IMR-90 (cell line): ENCODE data around the gene ZFR. TPM values are rescaled to one million over a fixed set of nuclear protein-coding genes. Genes with fewer than 3 reads are reported as not detected.

Experiments
- ATAC-seq: fragments of 200-7000 bp; cut with Tn5 transposase; 2 replicates; pipeline ENCODE4 v1.9.1; 2020; ENCODE audit warnings: low read depth, mild to moderate bottlenecking, moderate library complexity
- BruUV-seq: library from RNA; stranded (reverse); fragments of 400-500 nt; replicated peaks from 2 replicates; lab custom pipeline; 2021; lab: Mats Ljungman, UMichigan
- CTCF ChIA-PET: fragments of 300-600 bp; formaldehyde crosslinking; extraction: SDS; loops from one replicate; lab custom pipeline; 2021; ENCODE audit warnings: antibody characterized with exemption; lab: Yijun Ruan, JAX
- POLR2A ChIA-PET: fragments of 300-600 bp; sonication (Branson Sonifier 250); formaldehyde crosslinking; loops from one replicate; lab custom pipeline; 2022; ENCODE audit warnings: antibody characterized with exemption; ENCODE audit not compliant: unreplicated experiment; lab: Charles Lee
- DNase-seq: peaks from one replicate; pipeline ENCODE4 v3.0.0; 2013
- H2AFZ ChIP-seq: replicated peaks from 2 replicates; pipeline ENCODE3; 2013; ENCODE audit warnings: low read length, mild to moderate bottlenecking; ENCODE audit not compliant: poor library complexity
- H2AK5ac ChIP-seq: 2 replicates; pipeline ENCODE4 v1.6.1; 2013; ENCODE audit warnings: low read depth, low read length, inconsistent platforms
- H2AK9ac ChIP-seq: replicated peaks from 2 replicates; pipeline ENCODE3; 2013; ENCODE audit warnings: mild to moderate bottlenecking, low read depth, low read length, moderate library complexity; ENCODE audit not compliant: poor library complexity
- H2BK120ac ChIP-seq: 2 replicates; pipeline ENCODE4 v1.6.1; 2013; ENCODE audit warnings: low read depth, low read length, inconsistent platforms
- H2BK15ac ChIP-seq: 3 replicates; pipeline ENCODE4 v1.6.1; 2013; ENCODE audit warnings: low read depth, low read length, inconsistent platforms
- H2BK20ac ChIP-seq: 2 replicates; pipeline ENCODE4 v1.6.1; 2013; ENCODE audit warnings: low read depth, mild to moderate bottlenecking, inconsistent platforms, low read length, moderate library complexity
- H2BK5ac ChIP-seq: 2 replicates; pipeline ENCODE4 v1.6.1; 2013; ENCODE audit warnings: mild to moderate bottlenecking, low read depth, low read length, inconsistent platforms; ENCODE audit not compliant: poor library complexity, severe bottlenecking
- H3K14ac ChIP-seq: replicated peaks from 2 replicates; pipeline ENCODE4 v1.6.1; 2013; ENCODE audit warnings: low read depth, low read length, inconsistent platforms
- H3K18ac ChIP-seq: 2 replicates; pipeline ENCODE4 v1.6.1; 2013; ENCODE audit warnings: low read depth, low read length, control low read depth
- H3K23ac ChIP-seq: 2 replicates; pipeline ENCODE4 v1.6.1; 2013; ENCODE audit warnings: low read depth, low read length, inconsistent platforms
- H3K27ac ChIP-seq: 2 replicates; pipeline ENCODE4 v1.5.1; 2013; ENCODE audit warnings: mild to moderate bottlenecking, control low read depth, low read length; ENCODE audit not compliant: insufficient read depth
- H3K27me3 ChIP-seq: 2 replicates; pipeline ENCODE4 v1.6.1; 2013; ENCODE audit warnings: low read length; ENCODE audit not compliant: control insufficient read depth, insufficient read depth
- H3K36me3 ChIP-seq: 2 replicates; pipeline ENCODE4 v1.6.1; 2013; ENCODE audit warnings: low read length, mixed read lengths; ENCODE audit not compliant: control insufficient read depth, insufficient read depth
- H3K4ac ChIP-seq: 2 replicates; pipeline ENCODE4 v1.6.1; 2013; ENCODE audit warnings: low read depth, low read length, inconsistent platforms
- H3K4me1 ChIP-seq: 2 replicates; pipeline ENCODE4 v1.6.1; 2013; ENCODE audit warnings: low read length, mixed read lengths; ENCODE audit not compliant: control insufficient read depth, insufficient read depth
- H3K4me2 ChIP-seq: 2 replicates; pipeline ENCODE4 v1.6.1; 2013; ENCODE audit warnings: low read depth, mild to moderate bottlenecking, control low read depth, low read length, moderate library complexity
- H3K4me3 ChIP-seq: 2 replicates; pipeline ENCODE4 v1.5.1; 2013; ENCODE audit warnings: low read depth, mild to moderate bottlenecking, control low read depth, low read length, moderate library complexity; ENCODE audit not compliant: insufficient read depth
- H3K56ac ChIP-seq: 2 replicates; pipeline ENCODE4 v1.6.1; 2013; ENCODE audit warnings: low read length, inconsistent platforms; ENCODE audit not compliant: insufficient read depth; ENCODE audit errors: extremely low read depth
- H3K79me1 ChIP-seq, 2 experiments: 2 replicates each; pipeline ENCODE4 v1.6.1; 2013; ENCODE audit warnings: low read length in 2 of 2, inconsistent platforms in 1 of 2, low read depth in 1 of 2
- H3K9ac ChIP-seq: 2 replicates; pipeline ENCODE4 v1.6.1; 2013; ENCODE audit warnings: low read depth, low read length, control low read depth
- H3K9me1 ChIP-seq: 2 replicates; pipeline ENCODE4 v1.6.1; 2013; ENCODE audit warnings: low read length, inconsistent platforms; ENCODE audit not compliant: insufficient read depth
- H3K9me3 ChIP-seq: 2 replicates; pipeline ENCODE4 v1.6.1; 2013; ENCODE audit warnings: low read length; ENCODE audit not compliant: control insufficient read depth, insufficient read depth
- H4K20me1 ChIP-seq: 2 replicates; pipeline ENCODE4 v1.6.1; 2013; ENCODE audit warnings: low read length, inconsistent platforms; ENCODE audit not compliant: insufficient read depth
- H4K5ac ChIP-seq: 2 replicates; pipeline ENCODE4 v1.6.1; 2013; ENCODE audit warnings: mild to moderate bottlenecking, low read depth, low read length, control low read depth
- H4K8ac ChIP-seq, 2 experiments: 2 replicates each; pipeline ENCODE4 v1.6.1; 2013; ENCODE audit warnings: low read depth in 2 of 2, low read length in 2 of 2, control low read depth in 1 of 2, inconsistent platforms in 1 of 2
- H4K91ac ChIP-seq: 2 replicates; pipeline ENCODE4 v1.6.1; 2013; ENCODE audit warnings: low read depth, low read length, inconsistent platforms; ENCODE audit not compliant: insufficient read depth
- CHD1 ChIP-seq: IDR thresholded peaks from 2 replicates; pipeline ENCODE4 v1.6.1; 2012; ENCODE audit warnings: low read depth, low read length, improper control_type of control experiment
- MAZ ChIP-seq: IDR thresholded peaks from 2 replicates; pipeline ENCODE4 v1.6.1; 2012; ENCODE audit warnings: low read depth, mild to moderate bottlenecking, low read length, improper control_type of control experiment, moderate library complexity, borderline replicate concordance
- RAD21 ChIP-seq: IDR thresholded peaks from 2 replicates; pipeline ENCODE4 v1.6.1; 2012; ENCODE audit warnings: low read length, improper control_type of control experiment
- WGBS, 2 experiments: methylation state at CpG; one replicate each; pipeline versions ENCODE4 v1.1.5 to v1.1.7; 2013; ENCODE audit warnings: missing lambda C conversion rate in 2 of 2; ENCODE audit not compliant: insufficient read length in 1 of 2; ENCODE audit errors: extremely low coverage in 2 of 2; 5-methylcytosine and 5-hydroxymethylcytosine counted together
- dilution Hi-C: fragments of 300-500 bp; cut with HindIII; formaldehyde crosslinking; loops from one replicate; pipeline ENCODE4 v1.14.3; 2018; ENCODE audit warnings: low sequenced_read_pairs; ENCODE audit not compliant: unreplicated experiment
- in situ Hi-C: fragments of 300-500 bp; cut with MboI; formaldehyde crosslinking; loops from 3 replicates; pipeline ENCODE4 v1.14.3; 2019; ENCODE audit warnings: low sequenced_read_pairs, inconsistent platforms, mixed read lengths
- intact Hi-C: fragments of 100-400 bp; cut with micrococcal nuclease; formaldehyde crosslinking; loops from 2 replicates; pipeline ENCODE4 v1.10.0; 2022
- polyA plus RNA-seq, 3 experiments: library from polyadenylated mRNA; depleted of rRNA; stranded (reverse); fragments of >200 nt; gene quantifications; 2 replicates each; pipeline ENCODE4 v1.2.3, GENCODE V29; 2012; ENCODE audit warnings: low replicate concordance in 1 of 3
- total RNA-seq: library from RNA; depleted of rRNA; stranded (reverse); fragments of >200 nt; gene quantifications from 2 replicates; pipeline ENCODE4 v1.2.3, GENCODE V29; 2012
- TF ChIP-seq, protein P1 (sequence below): fragments of 150-350 bp; IDR thresholded peaks from 2 replicates; pipeline ENCODE4 v1.6.1; 2016; ENCODE audit warnings: low read depth, mild to moderate bottlenecking, low read length, moderate library complexity, borderline replicate concordance

The ZFR gene
- total and polyA plus RNA-seq, 2 of the 4 experiments (the other 2 are of a cell fraction) = 30.4 to 81.4 TPM

DNA sequence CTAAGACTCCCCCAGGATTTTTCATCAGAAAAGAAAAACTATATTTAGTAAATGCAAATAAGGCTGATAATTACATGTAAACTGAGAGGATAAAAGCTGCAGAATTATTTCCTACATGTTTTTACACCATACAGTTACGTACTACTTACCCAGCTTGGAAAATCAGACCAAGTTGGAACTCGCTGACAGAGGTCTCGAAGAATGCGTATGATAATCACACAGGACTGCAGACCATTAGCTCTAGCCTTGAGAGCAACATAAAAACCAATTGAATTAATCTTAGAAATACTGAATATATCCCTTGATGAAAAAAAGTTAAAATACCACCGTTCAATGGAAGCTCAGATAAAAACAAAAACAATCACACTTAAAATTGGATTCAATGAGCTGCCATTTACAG is 65.6 kb downstream of the ZFR start:
- ATAC-seq (no peak), DNase-seq (peak; percentile 16)
- no peak overlapping the region for H2BK120ac ChIP-seq
- no TSS peak for BruUV-seq
- no peaks in the 10 kb centered on the region; the same call in 1 of the 2 replicates for H4K20me1 ChIP-seq
- no peak overlapping the region for H2AK9ac ChIP-seq
- H2BK5ac ChIP-seq = peak overlapping the region; percentile 18
- H3K18ac ChIP-seq = no peak overlapping the region
- H3K79me1 ChIP-seq = peaks cover 15% of the 10 kb centered on the region in 2 experiments
- in situ Hi-C loops (no loop called here), intact Hi-C loops (no loop called here), dilution Hi-C loops (no loop called here)
- POLR2A ChIA-PET = no interaction called here
- H2BK15ac ChIP-seq = no peak overlapping the region
- CTCF ChIA-PET = interaction anchor here (0.8 to 1.3 kb wide), 2 partner anchors 13 to 32 kb away, joined by 3 to 9 read pairs; no protein-coding TSS in a partner anchor
- H4K5ac ChIP-seq = no peak overlapping the region
- H3K27me3 ChIP-seq = no peaks in the 10 kb centered on the region
- H3K14ac ChIP-seq = no peak overlapping the region
- H3K56ac ChIP-seq = no peak overlapping the region
- H3K4me3 ChIP-seq = no peak overlapping the region
- H3K36me3 ChIP-seq = peaks cover 33% of the 10 kb centered on the region
- H2BK20ac ChIP-seq = no peak overlapping the region
- H3K4me1 ChIP-seq = no peaks in the 10 kb centered on the region
- H3K9me3 ChIP-seq = no peaks in the 10 kb centered on the region
- H4K8ac ChIP-seq = no peak overlapping the region
- H2AFZ ChIP-seq = no peak overlapping the region
- no peak overlapping the region for H4K91ac ChIP-seq
- H3K23ac ChIP-seq = no peak overlapping the region
- no CpG with 5 or more reads among the region's 5 CpGs for WGBS, 2 experiments
- H3K4me2 ChIP-seq = no peak overlapping the region
- TF ChIP-seq MAZ (no peak), RAD21 (no peak), CHD1 (no peak)
- TF ChIP-seq, protein P1, sequence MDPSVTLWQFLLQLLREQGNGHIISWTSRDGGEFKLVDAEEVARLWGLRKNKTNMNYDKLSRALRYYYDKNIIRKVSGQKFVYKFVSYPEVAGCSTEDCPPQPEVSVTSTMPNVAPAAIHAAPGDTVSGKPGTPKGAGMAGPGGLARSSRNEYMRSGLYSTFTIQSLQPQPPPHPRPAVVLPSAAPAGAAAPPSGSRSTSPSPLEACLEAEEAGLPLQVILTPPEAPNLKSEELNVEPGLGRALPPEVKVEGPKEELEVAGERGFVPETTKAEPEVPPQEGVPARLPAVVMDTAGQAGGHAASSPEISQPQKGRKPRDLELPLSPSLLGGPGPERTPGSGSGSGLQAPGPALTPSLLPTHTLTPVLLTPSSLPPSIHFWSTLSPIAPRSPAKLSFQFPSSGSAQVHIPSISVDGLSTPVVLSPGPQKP = no peak
- H3K9me1 ChIP-seq = peaks cover 3% of the 10 kb centered on the region; the same call in 1 of the 2 replicates
- H3K27ac ChIP-seq = no peak overlapping the region
- H3K4ac ChIP-seq = no peak overlapping the region
- H2AK5ac ChIP-seq = no peak overlapping the region
- H3K9ac ChIP-seq = no peak overlapping the region
